CD4-positive, alpha-beta T cell (primary cell): ENCODE results near the gene ADAMTS18. TPM values are rescaled to one million over a fixed set of nuclear protein-coding genes. Genes with fewer than 3 reads are reported as not detected.

Source experiments
- ATAC-seq: fragments of 200-7000 bp; cut with Tn5 transposase; one replicate; pipeline ENCODE4 v1.10.0; 2022; ENCODE audit warnings: mild to moderate bottlenecking; ENCODE audit not compliant: poor library complexity
- CTCF ChIA-PET: fragments of 350-600 bp; sonication (Branson Sonifier 250); formaldehyde crosslinking; loops from one replicate; lab custom pipeline; 2021; ENCODE audit warnings: antibody characterized with exemption, inconsistent platforms; lab: Charles Lee
- POLR2A ChIA-PET: fragments of 350-600 bp; sonication (Branson Sonifier 250); formaldehyde crosslinking; loops from one replicate; lab custom pipeline; 2021; ENCODE audit warnings: antibody characterized with exemption, inconsistent platforms; lab: Charles Lee
- DNase-seq, 14 experiments: peaks; one replicate each; pipeline ENCODE4 v3.0.0-alpha.2; 2013 to 2020; ENCODE audit warnings: mixed read lengths in 2 of 14
- H3K27ac ChIP-seq, 2 donors: one replicate each; pipeline versions ENCODE4 v1.5.1 to v1.7.0; 2013; ENCODE audit warnings: low read length in 2 of 2, low read depth in 1 of 2, mild to moderate bottlenecking in 1 of 2
- H3K27me3 ChIP-seq, 2 experiments: 1 replicate in 1 of 2; 2 replicates in 1 of 2; pipeline versions ENCODE4 v1.6.1 to v1.7.0; 2013; ENCODE audit warnings: low read length in 2 of 2, control low read depth in 1 of 2, mild to moderate bottlenecking in 1 of 2, moderate library complexity in 1 of 2; ENCODE audit not compliant: insufficient read depth in 2 of 2, control insufficient read depth in 1 of 2
- H3K36me3 ChIP-seq: one replicate; pipeline ENCODE4 v1.6.1; 2013; ENCODE audit warnings: low read length, control low read depth; ENCODE audit not compliant: insufficient read depth
- H3K4me1 ChIP-seq: one replicate; pipeline ENCODE4 v1.6.1; 2013; ENCODE audit warnings: low read length, control low read depth; ENCODE audit not compliant: insufficient read depth
- H3K4me3 ChIP-seq: one replicate; pipeline ENCODE4 v1.5.1; 2013; ENCODE audit warnings: mild to moderate bottlenecking, low read length, moderate library complexity
- H3K9me3 ChIP-seq, 2 experiments: 1 replicate in 1 of 2; 2 replicates in 1 of 2; pipeline versions ENCODE4 v1.6.1 to v1.7.0; 2013; ENCODE audit warnings: low read length in 2 of 2, mild to moderate bottlenecking in 2 of 2, control low read depth in 1 of 2, moderate library complexity in 1 of 2; ENCODE audit not compliant: control insufficient read depth in 1 of 2, insufficient read depth in 1 of 2
- H3K27ac Mint-ChIP-seq: one replicate; pipeline ENCODE4 v1.8.0; 2020; ENCODE audit warnings: mixed read lengths
- H3K27me3 Mint-ChIP-seq: one replicate; pipeline ENCODE4 v1.8.0; 2021; ENCODE audit warnings: mixed read lengths
- H3K36me3 Mint-ChIP-seq: one replicate; pipeline ENCODE4 v1.8.0; 2021; ENCODE audit warnings: low read depth, mixed read lengths
- H3K4me1 Mint-ChIP-seq: one replicate; pipeline ENCODE4 v1.8.0; 2021; ENCODE audit warnings: low read depth, mixed read lengths
- H3K4me3 Mint-ChIP-seq: one replicate; pipeline ENCODE4 v1.8.0; 2020; ENCODE audit warnings: mild to moderate bottlenecking, mixed read lengths
- H3K9me3 Mint-ChIP-seq: one replicate; pipeline ENCODE4 v1.8.0; 2020; ENCODE audit warnings: mixed read lengths
- intact Hi-C, 2 experiments: fragments of 100-400 bp; cut with DNase I in 1 of 2; cut with micrococcal nuclease in 1 of 2; formaldehyde crosslinking; loops; one replicate each; pipeline versions ENCODE4 v1.15.1 to v1.9.0; 2023 to 2025; cut with DNase I, micrococcal nuclease
- total RNA-seq, 174 experiments: library from RNA in 2 of 174; stranded (reverse) in 2 of 174; gene quantifications; one replicate each; pipeline ENCODE4 v1.2.3 and lab custom pipeline; 2021 to 2026
- TF ChIP-seq, protein P1 (sequence below): fragments of 200-600 bp; IDR thresholded peaks from one replicate; pipeline ENCODE4 v1.8.0; 2022; ENCODE audit warnings: antibody characterized with exemption, mild to moderate bottlenecking

Gene ADAMTS18
- total RNA-seq, 2 experiments from 2014 or later, result not detected

DNA sequence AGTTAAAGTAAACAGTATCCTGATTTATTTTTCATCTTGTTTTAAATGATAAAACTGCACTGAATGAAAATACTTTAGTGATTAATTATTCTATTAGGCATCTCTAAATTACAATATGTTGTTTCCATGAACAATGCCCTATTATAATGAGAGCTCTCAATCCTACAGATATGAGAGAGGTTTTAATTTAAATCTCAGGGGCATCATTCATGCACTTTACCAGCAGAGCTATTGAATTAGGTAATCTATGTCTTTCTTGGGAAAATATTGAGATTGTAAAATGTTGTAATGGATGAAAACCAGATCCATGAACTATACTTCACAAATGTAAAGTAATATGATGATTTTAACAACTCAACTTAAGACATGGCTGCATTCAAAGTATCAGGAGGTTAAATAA lies 103.8 kb downstream of the ADAMTS18 start:
- H3K4me3 Mint-ChIP-seq, result no peak overlapping the region
- H3K4me1 Mint-ChIP-seq, result no peaks in the 10 kb centered on the region
- no peaks in the 10 kb centered on the region for H3K36me3 Mint-ChIP-seq
- CTCF ChIA-PET, result no interaction called here
- H3K9me3 Mint-ChIP-seq, result no peaks in the 10 kb centered on the region
- Histone ChIP-seq H3K36me3 (no peaks in the 10 kb centered on the region), H3K9me3 (no peaks in the 10 kb centered on the region), H3K27me3 (no peaks in the 10 kb centered on the region), H3K4me3 (no peak overlapping the region), H3K27ac (no peak overlapping the region), H3K4me1 (no peaks in the 10 kb centered on the region)
- TF ChIP-seq, protein P1, sequence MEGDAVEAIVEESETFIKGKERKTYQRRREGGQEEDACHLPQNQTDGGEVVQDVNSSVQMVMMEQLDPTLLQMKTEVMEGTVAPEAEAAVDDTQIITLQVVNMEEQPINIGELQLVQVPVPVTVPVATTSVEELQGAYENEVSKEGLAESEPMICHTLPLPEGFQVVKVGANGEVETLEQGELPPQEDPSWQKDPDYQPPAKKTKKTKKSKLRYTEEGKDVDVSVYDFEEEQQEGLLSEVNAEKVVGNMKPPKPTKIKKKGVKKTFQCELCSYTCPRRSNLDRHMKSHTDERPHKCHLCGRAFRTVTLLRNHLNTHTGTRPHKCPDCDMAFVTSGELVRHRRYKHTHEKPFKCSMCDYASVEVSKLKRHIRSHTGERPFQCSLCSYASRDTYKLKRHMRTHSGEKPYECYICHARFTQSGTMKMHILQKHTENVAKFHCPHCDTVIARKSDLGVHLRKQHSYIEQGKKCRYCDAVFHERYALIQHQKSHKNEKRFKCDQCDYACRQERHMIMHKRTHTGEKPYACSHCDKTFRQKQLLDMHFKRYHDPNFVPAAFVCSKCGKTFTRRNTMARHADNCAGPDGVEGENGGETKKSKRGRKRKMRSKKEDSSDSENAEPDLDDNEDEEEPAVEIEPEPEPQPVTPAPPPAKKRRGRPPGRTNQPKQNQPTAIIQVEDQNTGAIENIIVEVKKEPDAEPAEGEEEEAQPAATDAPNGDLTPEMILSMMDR, result no peak
- no peak for ATAC-seq
- intact Hi-C loops, result no loop called here
- no peaks in the 10 kb centered on the region for H3K27me3 Mint-ChIP-seq
- no peak for DNase-seq
- POLR2A ChIA-PET, result no interaction called here
- no peak overlapping the region for H3K27ac Mint-ChIP-seq

DNA sequence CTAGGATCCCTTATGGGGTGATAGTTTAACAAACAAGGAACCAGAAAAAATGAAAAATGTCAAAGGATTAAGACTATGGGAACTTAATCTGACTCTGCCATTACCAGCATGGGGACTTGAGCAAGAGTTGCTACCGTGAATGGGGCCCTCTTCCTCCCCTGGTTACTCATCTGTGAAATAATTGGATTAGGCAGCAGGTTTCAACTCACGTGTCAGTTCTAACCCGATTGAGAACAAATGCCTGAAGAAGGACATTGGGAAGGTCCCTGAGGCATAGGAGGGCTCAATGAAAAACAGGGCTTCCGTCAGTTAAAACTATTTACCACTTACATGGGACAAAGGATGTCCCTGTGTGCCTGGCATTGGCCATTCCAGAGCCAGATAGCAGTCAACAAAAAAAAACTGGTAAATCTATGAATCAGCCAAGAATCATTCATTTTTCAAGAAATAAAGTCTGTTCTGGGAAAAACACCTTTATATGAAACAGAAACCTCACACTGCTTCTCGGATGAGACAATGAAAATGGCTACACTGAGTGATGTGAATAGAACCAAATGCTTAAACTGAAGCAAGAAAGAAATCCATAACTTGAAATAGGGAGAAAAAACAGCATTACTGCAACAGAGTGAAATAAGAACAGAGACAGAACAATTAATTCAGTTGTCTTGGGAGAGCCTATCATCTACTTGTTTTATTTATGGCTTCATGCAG lies 104.3 kb downstream of the ADAMTS18 start:
- Histone ChIP-seq H3K9me3 (no peaks in the 10 kb centered on the region), H3K4me3 (no peak overlapping the region), H3K27me3 (no peaks in the 10 kb centered on the region), H3K4me1 (no peaks in the 10 kb centered on the region), H3K36me3 (no peaks in the 10 kb centered on the region), H3K27ac (no peak overlapping the region)
- DNase-seq, result no peak
- POLR2A ChIA-PET, result no interaction called here
- no peaks in the 10 kb centered on the region for H3K27me3 Mint-ChIP-seq
- no peaks in the 10 kb centered on the region for H3K9me3 Mint-ChIP-seq
- H3K36me3 Mint-ChIP-seq, result no peaks in the 10 kb centered on the region
- intact Hi-C loops, result no loop called here
- no peak for ATAC-seq
- no peaks in the 10 kb centered on the region for H3K4me1 Mint-ChIP-seq
- CTCF ChIA-PET, result no interaction called here
- no peak overlapping the region for H3K4me3 Mint-ChIP-seq
- TF ChIP-seq, protein P1, result no peak
- no peak overlapping the region for H3K27ac Mint-ChIP-seq

DNA sequence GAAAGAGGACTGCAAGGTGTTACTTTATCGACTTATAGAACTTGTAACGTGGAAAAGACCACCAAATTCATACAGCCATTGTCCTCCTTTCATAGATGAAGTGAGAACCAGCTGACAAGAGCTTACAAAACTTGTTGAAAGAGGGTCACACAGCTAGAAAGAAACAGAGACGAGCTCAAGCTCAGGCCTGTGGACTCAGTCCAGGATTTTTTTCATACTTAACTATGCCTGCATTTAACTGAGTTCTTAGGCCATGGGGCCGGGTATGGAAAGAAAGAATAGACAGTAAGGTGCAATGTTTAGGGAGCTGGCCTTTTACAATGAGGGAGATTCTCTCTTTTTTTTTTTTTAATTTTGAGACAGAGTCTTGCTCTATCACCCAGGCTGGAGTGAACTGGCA lies 106.1 kb downstream of the ADAMTS18 start:
- no peaks in the 10 kb centered on the region for H3K36me3 ChIP-seq
- ChIA-PET POLR2A (no interaction called here), CTCF (no interaction called here)
- Mint-ChIP-seq H3K27me3 (no peaks in the 10 kb centered on the region), H3K9me3 (no peaks in the 10 kb centered on the region), H3K4me3 (no peak overlapping the region), H3K36me3 (no peaks in the 10 kb centered on the region), H3K27ac (no peak overlapping the region), H3K4me1 (no peaks in the 10 kb centered on the region)
- H3K27me3 ChIP-seq, result no peaks in the 10 kb centered on the region
- no peak for ATAC-seq
- no peaks in the 10 kb centered on the region for H3K4me1 ChIP-seq
- H3K27ac ChIP-seq, result no peak overlapping the region
- TF ChIP-seq, protein P1, result no peak
- no peak for DNase-seq
- no peaks in the 10 kb centered on the region for H3K9me3 ChIP-seq
- intact Hi-C loops, result no loop called here
- H3K4me3 ChIP-seq, result no peak overlapping the region
